ENCODE data around the gene TMEM121.
"Not testable (repeated sequence)": the region's sequence is repeated elsewhere in the genome, so short reads cannot be mapped to it uniquely, and the experiment has no call there.

TMEM121 gene

DNA sequence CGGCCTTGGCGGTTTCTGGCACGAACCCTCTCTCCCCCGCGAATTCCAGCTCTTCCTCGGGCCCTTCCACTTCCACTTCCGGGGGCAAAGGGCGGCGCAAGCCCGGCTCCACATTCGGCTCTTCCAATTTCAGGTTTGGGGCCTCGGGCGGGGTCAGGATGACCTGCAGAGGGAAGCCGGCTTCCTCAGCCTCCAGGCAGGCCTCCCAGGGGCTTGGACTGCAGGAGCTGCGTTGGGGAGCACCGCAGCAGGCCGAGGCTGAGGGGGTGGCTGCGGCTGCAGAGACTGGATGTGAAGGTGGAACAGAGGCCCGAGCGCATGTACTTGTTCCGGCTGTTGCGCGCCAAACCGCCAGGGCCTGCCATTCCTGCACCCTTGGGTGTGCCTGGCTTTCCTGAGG lies 20.7 kb downstream of the TMEM121 start:
- not testable (repeated sequence) for DNase-seq (ENCODE audit: low read depth)

DNA sequence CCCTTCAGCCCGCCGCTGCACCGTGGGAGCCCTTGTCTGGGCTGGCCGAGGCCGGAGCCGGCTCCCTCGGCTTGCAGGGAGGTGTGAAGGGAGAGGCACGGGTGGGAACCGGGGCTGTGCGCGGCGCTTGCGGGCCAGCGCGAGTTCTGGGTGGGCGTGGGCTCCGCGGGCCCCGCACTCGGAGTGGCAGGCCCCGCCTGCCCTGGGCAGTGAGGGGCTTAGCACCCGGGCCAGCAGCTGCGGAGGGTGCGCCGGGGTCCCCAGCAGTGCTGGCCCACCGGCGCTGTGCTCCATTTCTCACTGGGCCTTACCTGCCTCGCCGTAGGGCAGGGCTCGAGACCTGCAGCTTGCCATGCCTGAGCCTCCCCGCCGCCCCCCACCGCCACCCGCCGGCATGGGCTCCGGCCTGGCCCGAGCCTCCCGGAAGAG lies 21.4 kb downstream of the TMEM121 start:
- DNase-seq (ENCODE audit: low read depth) = no peak

- DNase-seq (ENCODE audit: low read depth) = no peak
Measured at GRCh38 chr14:105549481-105549880, 23.1 kb downstream of the TMEM121 start.

GRCh38 chr14:105554022-105554421 lies 27.6 kb downstream of the TMEM121 start:
- DNase-seq (ENCODE audit: low read depth) = no peak

GRCh38 chr14:105554523-105554922 lies 28.1 kb downstream of the TMEM121 start:
- no peak for DNase-seq (ENCODE audit: low read depth)

DNA sequence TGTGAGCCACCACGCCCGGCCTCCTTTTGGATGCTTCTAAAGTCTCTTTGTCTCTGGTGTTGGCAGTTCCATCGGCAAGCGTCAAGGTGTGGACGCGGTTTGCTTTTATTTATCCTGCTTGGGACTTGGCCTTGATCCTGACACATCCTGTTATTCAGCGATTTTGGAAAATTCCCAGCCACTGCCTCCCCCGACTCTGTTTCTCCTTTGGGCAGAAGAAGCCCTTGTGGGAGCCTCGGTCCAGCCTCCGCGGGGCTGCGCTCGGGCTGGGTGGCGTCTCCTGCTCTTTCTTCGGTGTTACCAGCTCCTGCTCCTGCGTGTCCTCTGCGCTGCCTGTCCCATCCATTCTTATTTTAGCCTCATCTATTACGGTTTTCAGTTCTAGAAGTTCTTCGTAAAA lies 31.3 kb downstream of the TMEM121 start:
- DNase-seq (ENCODE audit: low read depth) = not testable (repeated sequence)

DNA sequence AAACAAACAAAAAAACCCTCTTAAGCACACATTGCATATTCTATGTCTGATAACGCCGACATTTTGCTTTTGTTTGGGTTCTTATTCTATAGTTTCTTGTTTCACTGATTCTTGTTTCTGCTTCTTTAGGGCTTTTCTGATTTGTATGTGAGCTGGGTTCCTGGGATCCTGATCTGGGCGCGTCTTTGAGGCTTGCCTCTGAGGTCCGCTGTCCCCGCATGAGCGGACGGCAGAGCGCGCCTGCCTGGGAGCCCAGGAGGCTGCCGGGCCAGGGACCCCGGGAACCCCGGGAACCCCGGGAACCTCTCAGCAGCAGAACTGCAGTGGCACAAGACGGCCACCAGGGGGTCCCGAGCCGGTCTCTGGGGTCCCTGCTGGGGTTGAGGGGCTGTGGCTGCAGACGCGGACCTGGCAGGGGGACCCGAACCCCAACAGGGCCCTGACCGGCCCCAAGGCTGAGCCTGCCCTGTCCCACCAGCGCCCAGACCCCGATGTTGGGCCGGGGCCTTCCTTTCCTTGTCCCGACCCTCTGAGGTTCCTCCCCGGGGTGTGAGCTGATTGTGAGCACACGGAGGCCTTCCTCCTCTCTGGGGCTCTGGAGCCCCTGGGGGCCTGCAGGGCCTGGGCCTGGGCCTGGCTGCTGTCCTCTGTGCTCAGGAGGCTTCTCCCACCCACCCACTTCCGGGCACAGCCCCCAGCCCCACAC lies 32.2 kb downstream of the TMEM121 start:
- DNase-seq (ENCODE audit: low read depth) = not testable (repeated sequence)

GRCh38 chr14:105559384-105560047 lies 33.1 kb downstream of the TMEM121 start:
- not testable (repeated sequence) for DNase-seq (ENCODE audit: low read depth)

DNA sequence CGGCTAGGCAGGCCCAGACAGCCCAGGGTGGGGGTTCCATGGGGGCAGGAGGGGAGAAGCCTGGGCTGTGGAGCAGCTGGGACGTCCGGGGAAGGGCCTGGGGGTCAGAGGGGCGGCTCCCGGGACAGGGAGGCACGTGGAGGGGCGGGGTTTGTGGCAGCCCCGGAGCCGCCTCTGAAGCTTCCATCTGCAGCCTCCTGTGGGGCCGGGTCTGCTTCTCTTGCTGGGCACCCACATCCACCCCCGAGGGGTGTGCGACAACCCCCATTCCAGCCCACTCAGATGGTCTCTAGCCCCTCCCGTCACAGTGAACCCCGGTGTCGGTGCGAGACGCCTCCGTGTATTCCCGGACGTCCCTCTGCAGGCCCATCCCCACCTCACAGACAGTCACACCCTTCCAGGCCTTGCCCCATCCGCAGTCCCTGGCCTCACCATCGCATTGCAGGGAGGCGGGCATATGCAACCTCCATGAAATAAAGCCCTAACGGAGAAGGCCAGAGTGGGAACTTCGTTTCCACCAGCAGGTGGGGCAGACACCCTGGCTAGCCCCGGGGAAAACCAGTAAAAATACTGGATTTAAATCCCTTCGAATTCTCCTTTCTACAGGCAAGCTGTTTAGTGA lies 33.8 kb downstream of the TMEM121 start:
- DNase-seq (ENCODE audit: low read depth) = not testable (repeated sequence)

DNA sequence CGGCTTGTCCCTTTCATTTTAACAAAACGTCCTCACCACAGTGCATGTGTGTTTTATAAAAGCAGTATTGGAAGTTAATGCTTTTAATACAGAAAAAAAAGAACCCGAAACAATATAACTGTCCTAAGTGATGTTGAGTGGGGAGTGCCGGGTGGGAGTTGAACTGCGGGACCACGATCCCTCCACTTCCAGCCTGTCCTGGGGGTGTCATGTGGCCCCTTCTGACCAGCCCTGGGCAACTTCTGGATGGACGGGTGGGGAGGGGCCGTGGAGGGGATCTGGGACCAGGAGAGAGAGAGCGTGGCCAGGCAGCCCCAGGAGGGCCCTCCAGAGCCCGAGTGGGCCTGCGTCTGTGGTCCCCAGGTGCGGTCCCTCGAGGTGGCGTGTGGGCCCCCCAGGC lies 35.0 kb downstream of the TMEM121 start:
- not testable (repeated sequence) for DNase-seq (ENCODE audit: low read depth)

DNA sequence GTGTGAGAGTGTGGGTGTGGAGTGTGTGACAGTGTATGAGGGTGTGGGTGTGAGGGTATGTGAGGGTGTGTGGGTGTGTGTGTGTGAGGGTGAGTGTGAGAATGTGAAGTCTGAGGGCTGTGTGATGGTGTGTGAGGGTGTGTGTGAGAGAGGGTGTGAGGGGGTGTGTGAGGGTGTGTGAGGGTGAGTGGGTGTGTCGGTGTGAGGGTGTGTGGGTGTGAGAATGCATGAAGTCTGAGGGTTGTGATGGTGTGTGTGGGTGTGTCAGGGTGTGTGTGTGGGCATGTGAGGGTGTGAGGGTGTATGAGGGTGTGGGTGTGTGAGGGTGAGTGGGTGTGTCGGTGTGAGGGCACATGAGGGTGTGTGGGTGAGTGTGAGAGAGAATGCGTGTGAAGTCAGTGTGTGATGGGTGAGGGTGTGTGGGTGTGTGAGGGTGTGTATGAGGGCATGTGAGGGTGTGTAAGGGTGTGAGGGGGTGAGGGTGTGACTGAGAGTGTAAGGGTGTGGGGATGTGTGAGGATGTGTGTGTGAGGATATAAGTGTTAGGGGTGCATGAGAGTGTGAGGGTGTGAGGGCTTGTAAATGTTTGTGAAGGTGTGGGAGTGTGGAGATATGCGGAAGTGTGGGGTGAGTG lies 36.4 kb downstream of the TMEM121 start:
- no peak for DNase-seq (ENCODE audit: low read depth)

GRCh38 chr14:105563347-105563737 lies 37.0 kb downstream of the TMEM121 start:
- DNase-seq (ENCODE audit: low read depth) = no peak

DNA sequence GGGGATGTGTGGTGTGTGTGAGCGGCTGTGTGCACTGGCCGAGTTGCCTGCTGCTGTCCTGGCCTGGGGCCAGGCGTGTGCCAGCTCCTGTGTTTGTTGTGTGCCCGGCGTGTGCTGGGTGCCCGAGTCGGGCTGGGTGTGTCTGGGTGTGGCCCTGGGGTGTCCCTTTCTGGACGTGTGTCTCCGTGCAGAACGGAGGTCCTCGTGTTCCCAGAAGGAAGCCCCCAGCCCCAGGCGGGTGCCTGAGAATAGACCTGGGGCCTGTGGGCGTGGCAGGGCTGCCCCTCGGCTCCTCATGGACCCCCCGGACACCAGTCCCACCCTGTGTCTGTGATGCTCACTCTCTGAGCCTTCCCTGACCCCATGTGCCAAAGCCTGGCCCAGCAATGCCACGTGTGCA lies 38.2 kb downstream of the TMEM121 start:
- not testable (repeated sequence) for DNase-seq (ENCODE audit: low read depth)

DNA sequence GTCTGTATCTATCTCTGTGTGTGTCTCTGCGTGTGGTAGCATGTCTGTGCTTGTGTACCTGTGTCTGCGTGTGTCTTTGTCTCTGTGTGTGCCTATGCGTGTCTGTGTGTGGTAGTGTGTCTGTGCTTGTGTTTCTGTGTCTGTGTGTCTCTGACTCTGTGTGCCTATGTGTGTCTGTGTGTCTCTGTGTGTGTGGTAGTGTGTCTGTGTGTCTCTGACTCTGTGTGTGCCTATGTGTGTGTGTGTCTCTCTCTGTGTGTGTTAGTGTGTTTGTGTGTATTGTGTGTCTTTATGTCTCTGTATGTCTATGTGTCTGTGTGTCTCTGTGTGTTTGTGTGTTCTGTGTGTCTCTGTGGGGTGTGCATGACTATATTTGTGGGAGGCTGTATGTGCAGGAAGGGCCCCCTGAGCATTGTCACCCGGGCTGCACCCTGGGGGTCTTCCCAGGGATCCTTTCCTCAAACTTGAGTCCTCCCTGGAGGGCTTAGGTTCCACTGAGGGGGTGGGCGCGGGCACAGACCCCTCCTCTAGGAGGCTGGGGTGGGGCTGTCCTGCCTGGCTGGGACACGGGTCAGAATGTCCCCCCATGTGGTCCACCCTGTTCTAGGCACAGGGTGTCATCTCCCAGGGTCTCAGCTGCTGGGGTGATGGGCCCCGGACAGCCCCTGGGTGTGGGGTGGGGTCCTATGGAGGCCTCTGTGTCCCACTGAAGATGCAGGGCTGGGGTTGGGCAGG lies 39.0 kb downstream of the TMEM121 start:
- not testable (repeated sequence) for DNase-seq (ENCODE audit: low read depth)

GRCh38 chr14:105566248-105567163 lies 40.1 kb downstream of the TMEM121 start:
- DNase-seq (ENCODE audit: low read depth) = not testable (repeated sequence)

- not testable (repeated sequence) for DNase-seq (ENCODE audit: low read depth)
Measured at GRCh38 chr14:105567164-105568103, 41.1 kb downstream of the TMEM121 start.

- not testable (repeated sequence) for DNase-seq (ENCODE audit: low read depth)
Measured at GRCh38 chr14:105568140-105568843, 41.9 kb downstream of the TMEM121 start.

- no peak for DNase-seq (ENCODE audit: low read depth)
Measured at GRCh38 chr14:105568859-105569766, 42.7 kb downstream of the TMEM121 start.

Measured in activated T-helper 9 cell treated with anti-CD3 and anti-CD28 coated beads, Interleukin-2, amount 50 U/mL, for 16 hours (primary cell).